ENCODE measurements around the gene GDF2. TPM values are rescaled to one million over a fixed set of nuclear protein-coding genes. Genes with fewer than 3 reads are reported as not detected.

The GDF2 gene
- total RNA-seq, 4 donors from 2014 or later, result not detected

- no peak overlapping the region for H3K27ac ChIP-seq
- 54 to 69% methylated on average over 10 to 11 of the region's 12 CpGs for WGBS, 2 donors
Observed at GRCh38 chr10:47287365-47287802, 34.9 kb upstream of the GDF2 start.

GRCh38 chr10:47287805-47288204, 34.4 kb upstream of the GDF2 start:
- WGBS, 2 donors, result 90 to 98% methylated on average over 6 of the region's 6 CpGs
- H3K4me1 ChIP-seq, result peaks cover 0 to 9% (median 0%) of the 10 kb centered on the region in 4 donors
- no peak overlapping the region for H3K27ac ChIP-seq
- no peaks in the 10 kb centered on the region for H3K27me3 ChIP-seq
- TF ChIP-seq CTCF (IDR thresholded peaks at IDR 0.05) (no peak), EP300 (IDR thresholded peaks at IDR 0.05) (no peak), POLR2A (IDR thresholded peaks at IDR 0.05) (no peak)
- no peak for DNase-seq (ENCODE audit: low spot score in 2 of 2)
- H3K9me3 ChIP-seq, result no peaks in the 10 kb centered on the region
- H3K4me3 ChIP-seq, result no peak overlapping the region
- no peaks in the 10 kb centered on the region for H3K36me3 ChIP-seq

More at GRCh38 chr10:47287365-47287802, 34.9 kb upstream of the GDF2 start:
- DNase-seq (ENCODE audit: low spot score in 2 of 2), result no peak
- H3K36me3 ChIP-seq, result no peaks in the 10 kb centered on the region
- no peaks in the 10 kb centered on the region for H3K27me3 ChIP-seq
- peaks cover 0 to 9% (median 0%) of the 10 kb centered on the region in 4 donors for H3K4me1 ChIP-seq
- no peaks in the 10 kb centered on the region for H3K9me3 ChIP-seq
- no peak overlapping the region for H3K4me3 ChIP-seq
- no peak for TF ChIP-seq CTCF (IDR thresholded peaks at IDR 0.05)
- TF ChIP-seq EP300 (IDR thresholded peaks at IDR 0.05), result no peak
- TF ChIP-seq POLR2A (IDR thresholded peaks at IDR 0.05), result no peak

- H3K27ac ChIP-seq, result no peak overlapping the region
- 89 to 93% methylated on average over 8 of the region's 8 CpGs for WGBS, 2 donors
- DNase-seq (ENCODE audit: low spot score in 2 of 2), result no peak
- TF ChIP-seq EP300 (IDR thresholded peaks at IDR 0.05), result no peak
- no peak for TF ChIP-seq CTCF (IDR thresholded peaks at IDR 0.05)
- no peak for TF ChIP-seq POLR2A (IDR thresholded peaks at IDR 0.05)
- no peaks in the 10 kb centered on the region for H3K36me3 ChIP-seq
- H3K27me3 ChIP-seq, result no peaks in the 10 kb centered on the region
- no peak overlapping the region for H3K4me3 ChIP-seq
- H3K9me3 ChIP-seq, result no peaks in the 10 kb centered on the region
- peaks cover 0 to 9% (median 0%) of the 10 kb centered on the region in 4 donors for H3K4me1 ChIP-seq
Observed at GRCh38 chr10:47288236-47288635, 34.0 kb upstream of the GDF2 start.

GRCh38 chr10:47288916-47289495, 33.2 kb upstream of the GDF2 start:
- Histone ChIP-seq H3K4me1 (peaks cover 0 to 9% (median 0%) of the 10 kb centered on the region in 4 donors), H3K27ac (no peak overlapping the region), H3K36me3 (no peaks in the 10 kb centered on the region), H3K27me3 (no peaks in the 10 kb centered on the region), H3K4me3 (no peak overlapping the region), H3K9me3 (no peaks in the 10 kb centered on the region)
- no peak for DNase-seq (ENCODE audit: low spot score in 2 of 2)
- TF ChIP-seq CTCF (IDR thresholded peaks at IDR 0.05), result no peak
- TF ChIP-seq POLR2A (IDR thresholded peaks at IDR 0.05), result no peak
- no peak for TF ChIP-seq EP300 (IDR thresholded peaks at IDR 0.05)
- 63 to 72% methylated on average over 9 of the region's 9 CpGs for WGBS, 2 donors

GRCh38 chr10:47289921-47290320, 32.3 kb upstream of the GDF2 start:
- Histone ChIP-seq H3K9me3 (no peaks in the 10 kb centered on the region), H3K4me1 (peaks cover 0 to 9% (median 0%) of the 10 kb centered on the region in 4 donors), H3K27me3 (no peaks in the 10 kb centered on the region), H3K27ac (no peak overlapping the region), H3K36me3 (no peaks in the 10 kb centered on the region), H3K4me3 (no peak overlapping the region)
- no peak for TF ChIP-seq EP300 (IDR thresholded peaks at IDR 0.05)
- TF ChIP-seq CTCF (IDR thresholded peaks at IDR 0.05), result no peak
- TF ChIP-seq POLR2A (IDR thresholded peaks at IDR 0.05), result no peak
- DNase-seq (ENCODE audit: low spot score in 2 of 2), result no peak
- WGBS, 2 donors, result 90 to 95% methylated on average over 5 to 6 of the region's 6 CpGs

All from tibial nerve (tissue), 4 donors.